Astrocyte (in vitro differentiated cells and primary cell): ENCODE data around the gene IRF4. TPM values are rescaled to one million over a fixed set of nuclear protein-coding genes. Genes with fewer than 3 reads are reported as not detected.
"Not testable (repeated sequence)": the region's sequence is repeated elsewhere in the genome, so short reads cannot be mapped to it uniquely, and the experiment has no call there.

Experiments
- DNase-seq: peaks from one replicate; pipeline ENCODE4 v3.0.0-alpha.2; 2010; ENCODE audit warnings: low read depth
- FAIRE-seq: peaks from 2 replicates; lab custom pipeline; 2011; peaks lifted over from hg19 to GRCh38; lab: Jason Lieb, UNC
- H2AFZ ChIP-seq: 2 replicates; pipeline ENCODE4 v1.6.0; 2012; ENCODE audit warnings: low read depth, low read length, inconsistent platforms
- H3K27ac ChIP-seq: 2 replicates; pipeline ENCODE4 v1.5.1; 2011; ENCODE audit warnings: low read depth, low read length, inconsistent platforms
- H3K27me3 ChIP-seq: 2 replicates; pipeline ENCODE4 v1.6.0; 2011; ENCODE audit warnings: low read length, inconsistent platforms; ENCODE audit not compliant: insufficient read depth
- H3K36me3 ChIP-seq: 2 replicates; pipeline ENCODE4 v1.5.1; 2011; ENCODE audit warnings: low read length, inconsistent platforms; ENCODE audit not compliant: insufficient read depth
- H3K4me1 ChIP-seq: 2 replicates; pipeline ENCODE4 v1.5.1; 2011; ENCODE audit warnings: low read length, inconsistent platforms; ENCODE audit not compliant: insufficient read depth
- H3K4me2 ChIP-seq: 2 replicates; pipeline ENCODE4 v1.6.0; 2012; ENCODE audit warnings: low read length, inconsistent platforms
- H3K4me3 ChIP-seq: 2 replicates; pipeline ENCODE4 v1.5.1; 2011; ENCODE audit warnings: low read depth, mild to moderate bottlenecking, low read length, inconsistent platforms; ENCODE audit not compliant: insufficient read depth
- H3K79me2 ChIP-seq: 2 replicates; pipeline ENCODE4 v1.6.0; 2012; ENCODE audit warnings: mild to moderate bottlenecking, low read length, inconsistent platforms; ENCODE audit not compliant: insufficient read depth
- H3K9ac ChIP-seq: 2 replicates; pipeline ENCODE4 v1.6.0; 2012; ENCODE audit warnings: mild to moderate bottlenecking, low read length, inconsistent platforms
- H3K9me3 ChIP-seq: 2 replicates; pipeline ENCODE4 v1.5.1; 2012; ENCODE audit warnings: low read depth, mild to moderate bottlenecking, low read length, inconsistent platforms; ENCODE audit not compliant: insufficient read depth
- H4K20me1 ChIP-seq: 2 replicates; pipeline ENCODE4 v1.6.0; 2012; ENCODE audit warnings: low read length, inconsistent platforms; ENCODE audit not compliant: insufficient read depth
- H3K27ac Mint-ChIP-seq: one replicate; pipeline ENCODE4 v1.8.0; 2021; ENCODE audit warnings: mild to moderate bottlenecking, mixed read lengths; ENCODE audit not compliant: unreplicated experiment
- H3K27me3 Mint-ChIP-seq: one replicate; pipeline ENCODE4 v1.8.0; 2021; ENCODE audit warnings: low read depth, mixed read lengths; ENCODE audit not compliant: unreplicated experiment
- H3K36me3 Mint-ChIP-seq: one replicate; pipeline ENCODE4 v1.8.0; 2021; ENCODE audit warnings: low read depth, mixed read lengths; ENCODE audit not compliant: unreplicated experiment
- H3K4me1 Mint-ChIP-seq: one replicate; pipeline ENCODE4 v1.8.0; 2021; ENCODE audit warnings: low read depth, mixed read lengths; ENCODE audit not compliant: unreplicated experiment
- H3K4me3 Mint-ChIP-seq: one replicate; pipeline ENCODE4 v1.8.0; 2021; ENCODE audit warnings: mild to moderate bottlenecking, moderate library complexity, mixed read lengths; ENCODE audit not compliant: unreplicated experiment
- H3K9me3 Mint-ChIP-seq: one replicate; pipeline ENCODE4 v1.8.0; 2021; ENCODE audit warnings: mild to moderate bottlenecking, mixed read lengths; ENCODE audit not compliant: unreplicated experiment
- EZH2 ChIP-seq: IDR thresholded peaks from 2 replicates; pipeline ENCODE4 v1.6.1; 2012; ENCODE audit warnings: mild to moderate bottlenecking, low read length, inconsistent platforms; ENCODE audit not compliant: insufficient read depth
- total RNA-seq: library from RNA; stranded (reverse); gene quantifications from 2 replicates; pipeline ENCODE4 v1.2.1, GENCODE V29; 2021
- TF ChIP-seq, protein P1 (sequence below): IDR thresholded peaks from 2 replicates; pipeline ENCODE4 v1.5.1; 2011; ENCODE audit warnings: low read depth, mild to moderate bottlenecking, inconsistent platforms, low read length, moderate library complexity; ENCODE audit not compliant: insufficient read depth

The IRF4 gene
- total RNA-seq, 1 donor from 2014 or later, result 0.30 TPM

GRCh38 chr6:376827-377640 lies 14.5 kb upstream of the IRF4 start:
- no peaks in the 10 kb centered on the region for H3K79me2 ChIP-seq
- H3K27ac ChIP-seq, result no peak overlapping the region
- Mint-ChIP-seq H3K36me3 (no peaks in the 10 kb centered on the region), H3K4me1 (no peaks in the 10 kb centered on the region), H3K4me3 (no peak overlapping the region), H3K27ac (no peak overlapping the region), H3K9me3 (peaks cover 5% of the 10 kb centered on the region), H3K27me3 (peaks cover 52% of the 10 kb centered on the region)
- peaks cover 13% of the 10 kb centered on the region for H3K27me3 ChIP-seq
- DNase-seq (no peak), FAIRE-seq (no peak)
- no peak overlapping the region for H3K9ac ChIP-seq
- TF ChIP-seq, protein P1, sequence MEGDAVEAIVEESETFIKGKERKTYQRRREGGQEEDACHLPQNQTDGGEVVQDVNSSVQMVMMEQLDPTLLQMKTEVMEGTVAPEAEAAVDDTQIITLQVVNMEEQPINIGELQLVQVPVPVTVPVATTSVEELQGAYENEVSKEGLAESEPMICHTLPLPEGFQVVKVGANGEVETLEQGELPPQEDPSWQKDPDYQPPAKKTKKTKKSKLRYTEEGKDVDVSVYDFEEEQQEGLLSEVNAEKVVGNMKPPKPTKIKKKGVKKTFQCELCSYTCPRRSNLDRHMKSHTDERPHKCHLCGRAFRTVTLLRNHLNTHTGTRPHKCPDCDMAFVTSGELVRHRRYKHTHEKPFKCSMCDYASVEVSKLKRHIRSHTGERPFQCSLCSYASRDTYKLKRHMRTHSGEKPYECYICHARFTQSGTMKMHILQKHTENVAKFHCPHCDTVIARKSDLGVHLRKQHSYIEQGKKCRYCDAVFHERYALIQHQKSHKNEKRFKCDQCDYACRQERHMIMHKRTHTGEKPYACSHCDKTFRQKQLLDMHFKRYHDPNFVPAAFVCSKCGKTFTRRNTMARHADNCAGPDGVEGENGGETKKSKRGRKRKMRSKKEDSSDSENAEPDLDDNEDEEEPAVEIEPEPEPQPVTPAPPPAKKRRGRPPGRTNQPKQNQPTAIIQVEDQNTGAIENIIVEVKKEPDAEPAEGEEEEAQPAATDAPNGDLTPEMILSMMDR, result no peak
- no peak for TF ChIP-seq EZH2
- no peaks in the 10 kb centered on the region for H3K4me1 ChIP-seq
- no peak overlapping the region for H3K4me2 ChIP-seq
- H4K20me1 ChIP-seq, result no peaks in the 10 kb centered on the region
- no peak overlapping the region for H3K4me3 ChIP-seq
- no peaks in the 10 kb centered on the region for H3K36me3 ChIP-seq
- no peaks in the 10 kb centered on the region for H3K9me3 ChIP-seq
- H2AFZ ChIP-seq, result no peak overlapping the region

- not testable (repeated sequence) for H4K20me1 ChIP-seq, H3K4me1 Mint-ChIP-seq, H2AFZ ChIP-seq, H3K36me3 Mint-ChIP-seq, H3K9me3 Mint-ChIP-seq, H3K4me1 ChIP-seq, H3K79me2 ChIP-seq, H3K4me3 ChIP-seq, DNase-seq, H3K9ac ChIP-seq, H3K27ac Mint-ChIP-seq, H3K36me3 ChIP-seq, H3K9me3 ChIP-seq, H3K4me3 Mint-ChIP-seq, H3K27ac ChIP-seq, FAIRE-seq, H3K4me2 ChIP-seq
- peaks cover 56% of the 10 kb centered on the region for H3K27me3 Mint-ChIP-seq
- H3K27me3 ChIP-seq, result peaks cover 13% of the 10 kb centered on the region
These were observed 13.9 kb upstream of the IRF4 start for GRCh38 chr6:377641-378020.

- Mint-ChIP-seq H3K36me3 (no peaks in the 10 kb centered on the region), H3K27me3 (peaks cover 51% of the 10 kb centered on the region), H3K4me1 (no peaks in the 10 kb centered on the region), H3K4me3 (no peak overlapping the region), H3K27ac (no peak overlapping the region), H3K9me3 (peaks cover 5% of the 10 kb centered on the region)
- Histone ChIP-seq H2AFZ (no peak overlapping the region), H3K4me1 (no peaks in the 10 kb centered on the region), H3K4me3 (no peak overlapping the region), H4K20me1 (no peaks in the 10 kb centered on the region), H3K79me2 (no peaks in the 10 kb centered on the region), H3K27ac (no peak overlapping the region), H3K9me3 (no peaks in the 10 kb centered on the region), H3K9ac (no peak overlapping the region), H3K4me2 (no peak overlapping the region), H3K27me3 (peaks cover 13% of the 10 kb centered on the region), H3K36me3 (no peaks in the 10 kb centered on the region)
- DNase-seq (no peak), FAIRE-seq (no peak)
- TF ChIP-seq EZH2, result no peak
- TF ChIP-seq, protein P1, result no peak
These were observed 13.2 kb upstream of the IRF4 start for GRCh38 chr6:378090-378957.
